Testis (tissue), 2 donors: ENCODE data around the gene ZNF184.

Source experiments
- CTCF ChIP-seq, 3 experiments: fragments of 450-650 bp in 2 of 3; fragments of 200-600 bp in 1 of 3; sonication (generic) in 1 of 3; IDR thresholded peaks; one replicate each; pipeline ENCODE4 v1.5.1; 2016 to 2019; ENCODE audit warnings: antibody characterized with exemption in 3 of 3, mild to moderate bottlenecking in 2 of 3, moderate library complexity in 1 of 3
- POLR2A ChIP-seq: fragments of 450-650 bp; IDR thresholded peaks from one replicate; pipeline ENCODE4 v1.6.1; 2017; ENCODE audit warnings: antibody characterized with exemption, mild to moderate bottlenecking, moderate library complexity

DNA sequence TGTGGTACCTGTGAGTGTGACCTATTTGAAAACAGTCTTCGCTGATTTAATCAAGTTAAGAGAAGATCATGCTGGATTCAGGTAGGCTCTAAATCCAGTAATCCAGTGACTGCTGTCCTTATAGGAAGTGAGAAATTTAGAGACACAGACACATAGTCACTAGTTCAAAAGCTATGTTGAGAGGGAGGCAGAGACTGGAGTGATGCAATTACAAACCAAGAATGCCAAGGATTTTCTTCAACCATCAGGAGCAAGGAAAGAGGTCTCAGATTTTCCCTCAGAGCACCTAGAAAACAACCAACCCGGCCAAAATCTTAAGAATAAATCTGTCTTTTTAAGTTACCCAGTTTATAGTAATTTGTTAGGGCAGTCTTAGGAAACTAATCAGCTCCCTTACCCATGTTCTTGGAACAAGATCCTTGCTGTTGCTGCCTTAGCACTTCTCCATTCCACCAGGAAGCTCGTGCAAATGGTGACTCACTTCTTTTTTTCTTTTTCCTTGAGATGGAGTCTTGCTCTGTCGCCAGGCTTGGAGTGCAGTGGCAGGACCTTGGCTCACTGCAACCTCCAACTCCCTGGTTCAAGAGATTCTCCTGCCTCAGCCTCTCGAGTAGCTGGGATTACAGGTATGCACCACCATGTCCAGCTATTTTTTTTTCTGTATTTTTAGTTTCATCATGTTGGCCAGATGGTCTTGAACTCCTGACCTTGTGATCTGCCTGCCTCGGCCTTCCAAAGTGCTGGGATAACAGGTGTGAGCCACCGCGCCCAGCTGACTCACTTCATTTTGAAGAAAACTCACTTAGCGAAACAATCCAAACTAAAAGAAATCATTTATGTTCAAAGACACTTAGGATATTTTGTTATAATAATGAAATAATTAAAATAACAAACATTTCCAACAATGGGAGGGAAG lies 34.4 kb upstream of the ZNF184 start:
- TF ChIP-seq CTCF (IDR thresholded peaks at IDR 0.05) (no peak), POLR2A (no peak)
